MM.1S (cell line): ENCODE data around the gene ARHGAP31.

Source experiments
- DNase-seq: peaks from one replicate; pipeline ENCODE4 v3.0.0-alpha.2; 2015
- H2AFZ ChIP-seq: fragments of 300-600 bp; sonication (generic); 2 replicates; pipeline ENCODE4 v1.6.0; 2016; ENCODE audit warnings: antibody characterized with exemption, low read length
- H3F3A ChIP-seq: fragments of 300-600 bp; sonication (generic); 2 replicates; pipeline ENCODE4 v1.6.1; 2016; ENCODE audit warnings: mild to moderate bottlenecking, antibody characterized with exemption, low read length, moderate library complexity, mixed read lengths; ENCODE audit not compliant: insufficient read depth
- H3K27ac ChIP-seq: fragments of 300-600 bp; sonication (generic); 2 replicates; pipeline ENCODE4 v1.5.1; 2016; ENCODE audit warnings: mild to moderate bottlenecking, low read length
- H3K27me3 ChIP-seq: fragments of 300-600 bp; sonication (generic); replicated peaks from 2 replicates; pipeline ENCODE4 v1.6.0; 2016; ENCODE audit warnings: low read length; ENCODE audit not compliant: insufficient read depth
- H3K36me3 ChIP-seq: fragments of 300-600 bp; sonication (generic); replicated peaks from 2 replicates; pipeline ENCODE4 v1.6.1; 2016; ENCODE audit warnings: mild to moderate bottlenecking, low read length, mixed read lengths; ENCODE audit not compliant: insufficient read depth
- H3K4me1 ChIP-seq: fragments of 300-600 bp; sonication (generic); 2 replicates; pipeline ENCODE4 v1.6.1; 2016; ENCODE audit warnings: low read length, mixed read lengths
- H3K4me2 ChIP-seq: fragments of 300-600 bp; sonication (generic); 2 replicates; pipeline ENCODE4 v1.6.0; 2016; ENCODE audit warnings: low read depth, low read length
- H3K4me3 ChIP-seq: fragments of 300-600 bp; sonication (generic); 2 replicates; pipeline ENCODE4 v1.5.1; 2016; ENCODE audit warnings: low read length, mixed read lengths
- H3K79me2 ChIP-seq: fragments of 300-600 bp; sonication (generic); 2 replicates; pipeline ENCODE4 v1.6.1; 2016; ENCODE audit warnings: mixed run types, low read length, mixed read lengths
- H3K9ac ChIP-seq: fragments of 300-600 bp; sonication (generic); 2 replicates; pipeline ENCODE4 v1.6.1; 2016; ENCODE audit warnings: low read length, mixed read lengths
- H3K9me2 ChIP-seq: fragments of 300-600 bp; sonication (generic); replicated peaks from 2 replicates; pipeline ENCODE4 v1.6.1; 2016; ENCODE audit warnings: mild to moderate bottlenecking, low read length, mixed read lengths; ENCODE audit not compliant: insufficient read depth
- H3K9me3 ChIP-seq: fragments of 300-600 bp; sonication (generic); replicated peaks from 2 replicates; pipeline ENCODE4 v1.6.1; 2016; ENCODE audit warnings: mild to moderate bottlenecking, low read length, mixed read lengths; ENCODE audit not compliant: insufficient read depth
- H4K20me1 ChIP-seq: fragments of 300-600 bp; sonication (generic); 2 replicates; pipeline ENCODE4 v1.6.1; 2016; ENCODE audit warnings: mild to moderate bottlenecking, low read length, moderate library complexity, mixed read lengths; ENCODE audit not compliant: insufficient read depth
- CTCF ChIP-seq: fragments of 300-600 bp; sonication (generic); IDR thresholded peaks from 2 replicates; pipeline ENCODE4 v1.5.1; 2016; ENCODE audit warnings: antibody characterized with exemption, low read length, mixed read lengths
- EZH2 ChIP-seq: fragments of 300-600 bp; sonication (generic); optimal IDR thresholded peaks from 2 replicates; pipeline ENCODE3; 2017; ENCODE audit warnings: low read depth, mild to moderate bottlenecking, antibody characterized with exemption, low read length, mixed read lengths
- EZH2phosphoT487 ChIP-seq: fragments of 300-600 bp; sonication (generic); IDR thresholded peaks from 2 replicates; pipeline ENCODE4 v1.6.1; 2018; ENCODE audit warnings: antibody characterized with exemption, low read length

ARHGAP31 gene

GRCh38 chr3:119402791-119403190 lies 108.6 kb downstream of the ARHGAP31 start:
- no peak overlapping the region for H3K9ac ChIP-seq
- H3K9me3 ChIP-seq = no peaks in the 10 kb centered on the region
- no peaks in the 10 kb centered on the region for H3K79me2 ChIP-seq
- H3K4me2 ChIP-seq = no peak overlapping the region
- peaks cover 17% of the 10 kb centered on the region for H3K4me1 ChIP-seq
- H3K27ac ChIP-seq = no peak overlapping the region
- no peaks in the 10 kb centered on the region for H4K20me1 ChIP-seq
- H2AFZ ChIP-seq = no peak overlapping the region
- peaks cover 6% of the 10 kb centered on the region for H3F3A ChIP-seq
- DNase-seq = no peak
- H3K4me3 ChIP-seq = no peak overlapping the region
- no peaks in the 10 kb centered on the region for H3K27me3 ChIP-seq
- TF ChIP-seq EZH2 (no peak), CTCF (no peak), EZH2phosphoT487 (no peak)
- H3K36me3 ChIP-seq = no peaks in the 10 kb centered on the region
- H3K9me2 ChIP-seq = no peaks in the 10 kb centered on the region

DNA sequence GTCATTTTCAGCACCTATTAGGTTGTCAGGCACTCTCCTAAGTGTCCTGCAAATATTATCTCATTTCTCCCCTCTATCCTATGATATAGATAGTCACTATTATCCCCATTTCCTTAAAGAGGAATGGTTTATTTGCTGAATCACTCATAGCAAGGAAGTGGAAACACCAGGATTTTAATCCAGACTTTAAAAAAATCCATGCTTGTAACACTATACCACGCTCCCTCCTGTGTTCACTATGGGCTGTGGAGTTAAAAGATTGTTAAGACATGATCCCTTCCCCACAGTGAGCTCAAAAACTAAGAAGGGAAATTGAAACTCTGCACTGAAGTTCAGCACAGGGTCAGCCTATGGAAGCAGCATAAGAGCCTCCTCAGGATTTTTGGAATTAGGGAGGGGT lies 109.0 kb downstream of the ARHGAP31 start:
- H3K4me2 ChIP-seq = no peak overlapping the region
- TF ChIP-seq CTCF (no peak), EZH2 (no peak), EZH2phosphoT487 (no peak)
- H3K36me3 ChIP-seq = no peaks in the 10 kb centered on the region
- no peak overlapping the region for H3K27ac ChIP-seq
- no peak overlapping the region for H3K9ac ChIP-seq
- no peaks in the 10 kb centered on the region for H4K20me1 ChIP-seq
- H3K4me3 ChIP-seq = no peak overlapping the region
- H3K27me3 ChIP-seq = no peaks in the 10 kb centered on the region
- peaks cover 17% of the 10 kb centered on the region for H3K4me1 ChIP-seq
- no peak overlapping the region for H2AFZ ChIP-seq
- peaks cover 6% of the 10 kb centered on the region for H3F3A ChIP-seq
- no peaks in the 10 kb centered on the region for H3K79me2 ChIP-seq
- DNase-seq = no peak
- H3K9me3 ChIP-seq = no peaks in the 10 kb centered on the region
- no peaks in the 10 kb centered on the region for H3K9me2 ChIP-seq

DNA sequence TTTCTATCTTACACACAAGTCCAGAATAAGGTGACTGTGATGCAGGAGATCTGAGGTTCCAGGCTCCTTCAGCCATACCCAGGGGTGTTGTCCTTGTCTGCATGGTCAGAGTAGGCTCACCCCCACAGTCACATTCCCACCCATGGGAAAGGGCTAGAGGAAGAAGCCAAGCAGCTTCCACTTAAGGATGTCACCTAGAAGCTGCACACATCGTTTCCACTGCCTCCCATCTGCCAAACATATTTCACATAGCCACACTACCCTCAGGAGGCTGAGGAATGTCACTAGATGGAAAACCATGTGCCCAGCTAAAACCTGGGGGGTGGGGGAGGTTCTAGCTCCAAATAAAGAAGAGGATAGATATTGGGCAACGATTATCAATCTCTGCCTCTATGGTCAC lies 111.1 kb downstream of the ARHGAP31 start:
- no peaks in the 10 kb centered on the region for H3K9me2 ChIP-seq
- H3K36me3 ChIP-seq = no peaks in the 10 kb centered on the region
- no peak overlapping the region for H2AFZ ChIP-seq
- no peaks in the 10 kb centered on the region for H3K9me3 ChIP-seq
- H3K27me3 ChIP-seq = no peaks in the 10 kb centered on the region
- no peak overlapping the region for H3K9ac ChIP-seq
- H3K4me1 ChIP-seq = peaks cover 17% of the 10 kb centered on the region
- no peak overlapping the region for H3K4me2 ChIP-seq
- TF ChIP-seq EZH2phosphoT487 = no peak
- no peak for TF ChIP-seq CTCF
- TF ChIP-seq EZH2 = no peak
- no peaks in the 10 kb centered on the region for H3K79me2 ChIP-seq
- H3F3A ChIP-seq = peaks cover 6% of the 10 kb centered on the region
- H3K4me3 ChIP-seq = no peak overlapping the region
- no peak for DNase-seq
- H4K20me1 ChIP-seq = no peaks in the 10 kb centered on the region
- no peak overlapping the region for H3K27ac ChIP-seq
